Endothelial cell of umbilical vein (primary cell): ENCODE results near the gene UQCRHL. TPM values are rescaled to one million over a fixed set of nuclear protein-coding genes. Genes with fewer than 3 reads are reported as not detected.
A peak's percentile ranks its signal among the peaks of the same experiment; 100 is the strongest.

Experiments used
- BruUV-seq: library from RNA; stranded (reverse); fragments of 400-500 nt; replicated peaks from 2 replicates; lab custom pipeline; 2021; lab: Mats Ljungman, UMichigan
- CTCF ChIA-PET: fragments of 300-600, 350-600 bp; sonication (Branson Sonifier 250); formaldehyde crosslinking; loops from one replicate; lab custom pipeline; 2021; ENCODE audit warnings: antibody characterized with exemption, inconsistent platforms; lab: Charles Lee
- POLR2A ChIA-PET: fragments of 300-600, 350-600 bp; sonication (Branson Sonifier 250); formaldehyde crosslinking; loops from one replicate; lab custom pipeline; 2021; ENCODE audit warnings: antibody characterized with exemption, inconsistent platforms; lab: Charles Lee
- DNase-seq: peaks from one replicate; pipeline ENCODE4 v3.0.0-alpha.2; 2011; ENCODE audit warnings: low read depth, low spot score
- FAIRE-seq: peaks from 2 replicates; lab custom pipeline; 2011; peaks lifted over from hg19 to GRCh38; lab: Jason Lieb, UNC
- H2AFZ ChIP-seq: 2 replicates; pipeline ENCODE4 v1.6.0; 2012; ENCODE audit warnings: low read depth, low read length, control low read depth, inconsistent platforms
- H3K27ac ChIP-seq: 2 replicates; pipeline ENCODE4 v1.5.1; 2011; ENCODE audit warnings: low read depth, mild to moderate bottlenecking, control low read depth, low read length, moderate library complexity; ENCODE audit not compliant: insufficient read depth
- H3K27me3 ChIP-seq, 2 experiments: 2 replicates each; pipeline versions ENCODE4 v1.6.0 to v1.6.1; 2011; ENCODE audit warnings: low read length in 2 of 2, mixed read lengths in 1 of 2; ENCODE audit not compliant: control insufficient read depth in 2 of 2, insufficient read depth in 2 of 2
- H3K36me3 ChIP-seq, 2 experiments: 2 replicates in 1 of 2; 3 replicates in 1 of 2; pipeline ENCODE4 v1.5.1; 2011; ENCODE audit warnings: low read length in 2 of 2, mild to moderate bottlenecking in 1 of 2, moderate library complexity in 1 of 2; ENCODE audit not compliant: control insufficient read depth in 2 of 2, insufficient read depth in 2 of 2; ENCODE audit errors: extremely low read depth in 1 of 2
- H3K4me1 ChIP-seq: 3 replicates; pipeline ENCODE4 v1.5.1; 2011; ENCODE audit warnings: mild to moderate bottlenecking, low read length; ENCODE audit not compliant: control insufficient read depth, insufficient read depth; ENCODE audit errors: extremely low read depth
- H3K4me2 ChIP-seq: 2 replicates; pipeline ENCODE4 v1.6.1; 2011; ENCODE audit warnings: low read length, control low read depth, mixed read lengths; ENCODE audit not compliant: insufficient read depth
- H3K4me3 ChIP-seq, 3 experiments: fragments of 200-600 bp in 1 of 3; sonication (generic), shearing (Covaris generic) in 1 of 3; replicated peaks in 1 of 3; 2 replicates each; pipeline ENCODE4 v1.5.1; 2011 to 2016; ENCODE audit warnings: control low read depth in 3 of 3, low read length in 3 of 3, mild to moderate bottlenecking in 2 of 3, inconsistent platforms in 1 of 3, low read depth in 1 of 3, moderate library complexity in 1 of 3; ENCODE audit not compliant: insufficient read depth in 1 of 3
- H3K79me2 ChIP-seq: 2 replicates; pipeline ENCODE4 v1.6.0; 2012; ENCODE audit warnings: low read length, inconsistent platforms; ENCODE audit not compliant: control insufficient read depth, insufficient read depth
- H3K9ac ChIP-seq: replicated peaks from 2 replicates; pipeline ENCODE3; 2011; ENCODE audit warnings: low read length, control low read depth; ENCODE audit not compliant: insufficient read depth; ENCODE audit errors: extremely low read depth
- H3K9me1 ChIP-seq: replicated peaks from 3 replicates; pipeline ENCODE4 v1.6.0; 2011; ENCODE audit warnings: mild to moderate bottlenecking, low read length; ENCODE audit not compliant: control insufficient read depth, insufficient read depth; ENCODE audit errors: extremely low read depth
- H3K9me3 ChIP-seq: replicated peaks from 2 replicates; pipeline ENCODE4 v1.5.1; 2012; ENCODE audit warnings: low read length, inconsistent platforms; ENCODE audit not compliant: control insufficient read depth, insufficient read depth
- H4K20me1 ChIP-seq: replicated peaks from 2 replicates; pipeline ENCODE3; 2011; ENCODE audit warnings: mild to moderate bottlenecking, low read length; ENCODE audit not compliant: control insufficient read depth, insufficient read depth; ENCODE audit errors: extremely low read depth
- EZH2 ChIP-seq: IDR thresholded peaks from 2 replicates; pipeline ENCODE4 v1.6.1; 2012; ENCODE audit warnings: borderline replicate concordance, low read depth, mild to moderate bottlenecking, moderate library complexity, low read length, inconsistent platforms; ENCODE audit not compliant: severe bottlenecking
- FOS ChIP-seq: IDR thresholded peaks from 2 replicates; pipeline ENCODE4 v1.6.1; 2011; ENCODE audit warnings: mild to moderate bottlenecking, low read length, moderate library complexity, borderline replicate concordance; ENCODE audit not compliant: insufficient read depth
- GATA2 ChIP-seq: IDR thresholded peaks from 2 replicates; pipeline ENCODE4 v1.7.0; 2011; ENCODE audit warnings: low read depth, mild to moderate bottlenecking, moderate library complexity, mixed read lengths, low read length; ENCODE audit not compliant: insufficient read length, insufficient read depth
- JUN ChIP-seq: IDR thresholded peaks from 2 replicates; pipeline ENCODE4 v1.6.1; 2011; ENCODE audit warnings: borderline replicate concordance, low read depth; ENCODE audit not compliant: insufficient read length, insufficient read depth
- MYC ChIP-seq: IDR thresholded peaks from one replicate; pipeline ENCODE4 v1.6.1; 2011; ENCODE audit warnings: mild to moderate bottlenecking, low read depth, low read length
- POLR2A ChIP-seq: IDR thresholded peaks from 2 replicates; pipeline ENCODE4 v1.6.1; 2012; ENCODE audit warnings: low read depth, mild to moderate bottlenecking, control low read depth, low read length
- POLR2AphosphoS5 ChIP-seq: IDR thresholded peaks from 2 replicates; pipeline ENCODE4 v1.6.1; 2012; ENCODE audit warnings: low read depth, mild to moderate bottlenecking, control low read depth, low read length, moderate library complexity; ENCODE audit not compliant: insufficient read depth
- dilution Hi-C: fragments of 300-500 bp; cut with MboI; formaldehyde crosslinking; loops from one replicate; pipeline ENCODE4 v1.15.0; 2019; ENCODE audit warnings: low sequenced_read_pairs; ENCODE audit not compliant: extremely low pct_ligation_motif_present
- intact Hi-C: fragments of 100-400 bp; cut with micrococcal nuclease; formaldehyde crosslinking; loops from one replicate; pipeline ENCODE4 v1.10.0; 2022
- polyA plus RNA-seq, 4 experiments: library from polyadenylated mRNA; depleted of rRNA in 3 of 4; stranded (reverse) in 3 of 4; unstranded in 1 of 4; fragments of >200 nt; gene quantifications; 2 replicates each; pipeline versions ENCODE4 v1.2.1 to v1.2.3, GENCODE V29; 2011 to 2012; ENCODE audit warnings: missing spikeins in 1 of 4
- total RNA-seq: library from RNA; stranded (reverse); gene quantifications from 2 replicates; pipeline ENCODE4 v1.2.3, GENCODE V29; 2021
- TF ChIP-seq, protein P1 (sequence below), 2 donors: IDR thresholded peaks; 1 replicate in 1 of 2; 2 replicates in 1 of 2; pipeline ENCODE4 v1.5.1; 2011; ENCODE audit warnings: low read length in 2 of 2, mild to moderate bottlenecking in 2 of 2, moderate library complexity in 2 of 2, control low read depth in 1 of 2, inconsistent platforms in 1 of 2, low read depth in 1 of 2; ENCODE audit not compliant: insufficient read depth in 1 of 2; ENCODE audit errors: extremely low read depth in 1 of 2
- TF ChIP-seq, protein P2 (sequence below): IDR thresholded peaks from 2 replicates; pipeline ENCODE4 v1.6.1; 2011; ENCODE audit not compliant: insufficient read depth, insufficient read length

Gene UQCRHL
- total and polyA plus RNA-seq, 2 donors (not counting 3 experiments of a cell fraction or from before 2014, with no cell fraction given), result 0.92 to 1.4 TPM

DNA sequence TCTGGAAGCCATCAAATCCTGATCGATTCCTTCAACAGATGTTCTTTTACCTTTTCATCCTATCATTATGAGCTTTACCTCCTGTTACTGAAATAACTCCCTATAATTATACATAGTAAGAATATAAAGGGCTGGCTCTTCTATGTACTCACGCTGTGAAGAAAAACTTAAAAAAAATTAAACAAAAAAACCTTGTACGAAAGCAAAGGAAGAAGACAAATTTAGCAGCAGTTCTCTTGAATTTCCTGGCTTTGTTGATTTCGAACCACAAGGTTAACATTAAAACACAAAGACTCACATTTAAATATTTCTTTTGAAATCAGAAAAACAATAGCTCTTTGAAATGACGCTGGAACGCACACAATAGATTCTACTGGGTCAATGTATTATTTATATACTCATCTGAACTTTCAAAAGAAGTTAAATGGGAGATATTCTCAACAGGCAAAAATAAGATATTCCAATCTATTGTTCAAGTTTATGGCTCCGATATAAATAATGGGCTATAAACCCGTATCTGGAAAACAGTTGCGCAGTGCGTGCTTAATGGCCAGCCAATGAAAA, 26.5 kb upstream of the UQCRHL start:
- CTCF ChIA-PET, result interaction anchor here (0.6 to 1.7 kb wide), 17 partner anchors 9 to 495 kb away, joined by 3 to 11 read pairs (median 4); partner anchors contain the start of genes SPEN and ZBTB17
- DNase-seq, result peak; percentile 95
- Histone ChIP-seq H3K79me2 (peaks cover 8% of the 10 kb centered on the region), H3K9me3 (no peaks in the 10 kb centered on the region), H3K4me2 (peak overlapping the region; percentile 99), H3K27me3 (no peaks in the 10 kb centered on the region), H3K9me1 (no peaks in the 10 kb centered on the region), H2AFZ (no peak overlapping the region), H3K4me1 (peaks cover 3% of the 10 kb centered on the region), H3K36me3 (no peaks in the 10 kb centered on the region), H3K9ac (peak overlapping the region; percentile 91), H4K20me1 (no peaks in the 10 kb centered on the region), H3K27ac (peak overlapping the region; percentile 95), H3K4me3 (peak overlapping the region; percentile 66 to 98 (median 87))
- TF ChIP-seq POLR2A, result no peak
- intact Hi-C loops, result loop anchor here (1.0 to 2.0 kb wide), 3 partner anchors 38 to 103 kb away; no protein-coding TSS in a partner anchor
- no peak for FAIRE-seq
- POLR2A ChIA-PET, result interaction anchor here (0.7 to 2.0 kb wide), 7 partner anchors 10 to 21 kb away, joined by 3 to 9 read pairs (median 7); partner anchors contain the start of gene SPEN
- dilution Hi-C loops, result no loop called here
- BruUV-seq, result no TSS peak

DNA sequence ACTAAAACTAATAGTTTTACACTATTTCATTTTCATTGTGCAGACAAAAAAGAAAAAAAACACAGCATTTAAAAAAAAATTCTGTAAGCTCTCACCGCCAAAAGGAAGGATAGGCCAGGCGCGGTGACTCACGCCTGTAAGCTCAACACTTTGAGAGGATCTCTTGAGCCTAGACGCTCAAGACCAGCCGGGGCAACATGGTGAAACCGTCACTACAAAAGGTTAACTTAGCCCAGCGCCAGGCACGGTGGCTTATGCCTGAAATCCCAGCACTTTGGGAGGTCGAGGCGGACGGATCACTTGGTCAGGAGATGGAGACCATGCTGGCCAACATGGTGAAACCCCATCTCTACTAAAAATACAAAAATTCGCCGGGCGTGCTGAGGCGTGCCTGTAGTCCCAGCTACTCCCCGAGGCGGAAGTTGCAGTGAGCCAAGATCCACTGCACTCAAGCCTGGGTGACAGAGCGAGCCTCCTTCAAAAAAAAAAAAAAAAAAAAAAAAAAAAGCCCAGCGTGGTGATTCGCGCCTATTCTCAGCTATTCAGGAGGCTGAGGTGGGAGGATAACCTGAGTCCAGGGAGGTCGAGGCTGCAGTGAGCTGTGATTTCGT, 25.7 kb upstream of the UQCRHL start:
- H3K4me1 ChIP-seq, result peaks cover 3% of the 10 kb centered on the region
- no peaks in the 10 kb centered on the region for H3K9me1 ChIP-seq
- intact Hi-C loops (no loop called here), dilution Hi-C loops (no loop called here)
- FAIRE-seq, result no peak
- no TSS peak for BruUV-seq
- peak overlapping the region; percentile 95 for H3K27ac ChIP-seq
- CTCF ChIA-PET, result interaction anchor here (0.6 to 1.7 kb wide), 16 partner anchors 9 to 143 kb away, joined by 3 to 11 read pairs (median 4); partner anchors contain the start of gene ZBTB17
- H3K4me3 ChIP-seq, result peak overlapping the region in 2 of 3 experiments; percentile 66 to 98
- H3K27me3 ChIP-seq, result no peaks in the 10 kb centered on the region
- H3K9ac ChIP-seq, result peak overlapping the region; percentile 91
- H3K4me2 ChIP-seq, result peak overlapping the region; percentile 99
- no peaks in the 10 kb centered on the region for H3K9me3 ChIP-seq
- H3K79me2 ChIP-seq, result peaks cover 8% of the 10 kb centered on the region
- DNase-seq, result no peak
- TF ChIP-seq, protein P1, sequence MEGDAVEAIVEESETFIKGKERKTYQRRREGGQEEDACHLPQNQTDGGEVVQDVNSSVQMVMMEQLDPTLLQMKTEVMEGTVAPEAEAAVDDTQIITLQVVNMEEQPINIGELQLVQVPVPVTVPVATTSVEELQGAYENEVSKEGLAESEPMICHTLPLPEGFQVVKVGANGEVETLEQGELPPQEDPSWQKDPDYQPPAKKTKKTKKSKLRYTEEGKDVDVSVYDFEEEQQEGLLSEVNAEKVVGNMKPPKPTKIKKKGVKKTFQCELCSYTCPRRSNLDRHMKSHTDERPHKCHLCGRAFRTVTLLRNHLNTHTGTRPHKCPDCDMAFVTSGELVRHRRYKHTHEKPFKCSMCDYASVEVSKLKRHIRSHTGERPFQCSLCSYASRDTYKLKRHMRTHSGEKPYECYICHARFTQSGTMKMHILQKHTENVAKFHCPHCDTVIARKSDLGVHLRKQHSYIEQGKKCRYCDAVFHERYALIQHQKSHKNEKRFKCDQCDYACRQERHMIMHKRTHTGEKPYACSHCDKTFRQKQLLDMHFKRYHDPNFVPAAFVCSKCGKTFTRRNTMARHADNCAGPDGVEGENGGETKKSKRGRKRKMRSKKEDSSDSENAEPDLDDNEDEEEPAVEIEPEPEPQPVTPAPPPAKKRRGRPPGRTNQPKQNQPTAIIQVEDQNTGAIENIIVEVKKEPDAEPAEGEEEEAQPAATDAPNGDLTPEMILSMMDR (IDR thresholded peaks at IDR 0.05; ENCODE audit: extremely low read depth in 1 of 2, insufficient read depth in 1 of 2, low read depth in 1 of 2, low read length in 2 of 2), result no peak
- TF ChIP-seq MYC (no peak), GATA2 (no peak), EZH2 (no peak), POLR2AphosphoS5 (no peak), JUN (no peak), POLR2A (no peak), FOS (no peak)
- TF ChIP-seq, protein P2, sequence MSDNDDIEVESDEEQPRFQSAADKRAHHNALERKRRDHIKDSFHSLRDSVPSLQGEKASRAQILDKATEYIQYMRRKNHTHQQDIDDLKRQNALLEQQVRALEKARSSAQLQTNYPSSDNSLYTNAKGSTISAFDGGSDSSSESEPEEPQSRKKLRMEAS, result no peak
- H2AFZ ChIP-seq, result no peak overlapping the region
- POLR2A ChIA-PET, result interaction anchor here (0.7 to 2.0 kb wide), 6 partner anchors 9 to 20 kb away, joined by 3 to 9 read pairs (median 8); partner anchors contain the start of gene SPEN
- H3K36me3 ChIP-seq, result no peaks in the 10 kb centered on the region
- H4K20me1 ChIP-seq, result no peaks in the 10 kb centered on the region
